HEK293 (cell line): ENCODE results near the gene ABLIM3.

ENCODE experiments used
- KLF10 ChIP-seq: fragments of 450-650 bp; IDR thresholded peaks from 2 replicates; pipeline ENCODE4 v1.5.1; 2018; ENCODE audit warnings: missing biosample characterization, mild to moderate bottlenecking, missing genetic modification characterization
- KLF16 ChIP-seq: fragments of 450-650 bp; formaldehyde crosslinking; IDR thresholded peaks from 2 replicates; pipeline ENCODE4 v1.5.1; 2017; ENCODE audit warnings: missing biosample characterization, missing genetic modification characterization
- TRIM28 ChIP-seq: IDR thresholded peaks from 2 replicates; pipeline ENCODE4 v1.6.1; 2011; ENCODE audit warnings: low read length, control low read depth, borderline replicate concordance
- ZBTB17 ChIP-seq: fragments of 450-650 bp; formaldehyde crosslinking; IDR thresholded peaks from 2 replicates; pipeline ENCODE4 v1.5.1; 2016; ENCODE audit warnings: missing biosample characterization, missing genetic modification characterization
- ZBTB8A ChIP-seq: fragments of 450-650 bp; formaldehyde crosslinking; IDR thresholded peaks from 2 replicates; pipeline ENCODE4 v1.5.1; 2016; ENCODE audit warnings: missing biosample characterization, missing genetic modification characterization
- ZEB2 ChIP-seq: fragments of 450-650 bp; formaldehyde crosslinking; IDR thresholded peaks from 2 replicates; pipeline ENCODE4 v1.5.1; 2016; ENCODE audit warnings: missing biosample characterization, missing genetic modification characterization
- ZNF146 ChIP-seq: fragments of 450-650 bp; formaldehyde crosslinking; IDR thresholded peaks from 2 replicates; pipeline ENCODE4 v1.5.1; 2016; ENCODE audit warnings: missing biosample characterization, missing genetic modification characterization
- ZNF24 ChIP-seq: fragments of 450-650 bp; formaldehyde crosslinking; IDR thresholded peaks from 2 replicates; pipeline ENCODE4 v1.5.1; 2016; ENCODE audit warnings: missing biosample characterization, missing genetic modification characterization
- TF ChIP-seq, protein P1 (sequence below): fragments of 450-650 bp; formaldehyde crosslinking; IDR thresholded peaks from 2 replicates; pipeline ENCODE4 v1.5.1; 2016; ENCODE audit warnings: missing biosample characterization, missing genetic modification characterization
- TF ChIP-seq, protein P2 (sequence below): fragments of 450-650 bp; formaldehyde crosslinking; IDR thresholded peaks from 2 replicates; pipeline ENCODE4 v1.5.1; 2016; ENCODE audit warnings: missing biosample characterization, missing genetic modification characterization, low read depth
- TF ChIP-seq, protein P3 (sequence below): fragments of 450-650 bp; formaldehyde crosslinking; IDR thresholded peaks from 2 replicates; pipeline ENCODE4 v1.5.1; 2017; ENCODE audit warnings: missing biosample characterization, missing genetic modification characterization
- TF ChIP-seq, protein P4 (sequence below): fragments of 450-650 bp; formaldehyde crosslinking; IDR thresholded peaks from 2 replicates; pipeline ENCODE4 v1.5.1; 2017; ENCODE audit warnings: missing biosample characterization, missing genetic modification characterization
- TF ChIP-seq, protein P5 (sequence below): fragments of 450-650 bp; formaldehyde crosslinking; IDR thresholded peaks from 2 replicates; pipeline ENCODE4 v1.5.1; 2016; ENCODE audit warnings: missing biosample characterization, missing genetic modification characterization

DNA sequence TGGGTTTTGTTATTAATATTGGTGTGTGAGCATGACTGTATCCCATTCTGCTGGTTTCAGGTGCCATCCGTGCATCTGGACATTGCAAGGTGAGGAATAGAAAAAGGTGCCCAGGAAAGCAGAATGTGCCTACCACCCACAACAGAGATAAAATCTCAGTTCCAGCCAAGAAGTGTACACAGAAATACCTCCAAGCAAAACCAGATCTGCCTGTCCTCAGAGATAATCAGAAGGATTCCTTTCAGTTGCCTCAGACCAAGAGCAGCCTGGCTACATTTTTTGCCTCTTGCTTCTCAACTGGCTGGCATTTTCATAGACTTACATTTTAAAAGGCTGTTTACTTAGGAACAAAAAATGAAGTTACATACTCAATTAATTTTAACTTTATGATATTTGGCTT, 12.1 kb upstream of the ABLIM3 start:
- TF ChIP-seq, protein P1, sequence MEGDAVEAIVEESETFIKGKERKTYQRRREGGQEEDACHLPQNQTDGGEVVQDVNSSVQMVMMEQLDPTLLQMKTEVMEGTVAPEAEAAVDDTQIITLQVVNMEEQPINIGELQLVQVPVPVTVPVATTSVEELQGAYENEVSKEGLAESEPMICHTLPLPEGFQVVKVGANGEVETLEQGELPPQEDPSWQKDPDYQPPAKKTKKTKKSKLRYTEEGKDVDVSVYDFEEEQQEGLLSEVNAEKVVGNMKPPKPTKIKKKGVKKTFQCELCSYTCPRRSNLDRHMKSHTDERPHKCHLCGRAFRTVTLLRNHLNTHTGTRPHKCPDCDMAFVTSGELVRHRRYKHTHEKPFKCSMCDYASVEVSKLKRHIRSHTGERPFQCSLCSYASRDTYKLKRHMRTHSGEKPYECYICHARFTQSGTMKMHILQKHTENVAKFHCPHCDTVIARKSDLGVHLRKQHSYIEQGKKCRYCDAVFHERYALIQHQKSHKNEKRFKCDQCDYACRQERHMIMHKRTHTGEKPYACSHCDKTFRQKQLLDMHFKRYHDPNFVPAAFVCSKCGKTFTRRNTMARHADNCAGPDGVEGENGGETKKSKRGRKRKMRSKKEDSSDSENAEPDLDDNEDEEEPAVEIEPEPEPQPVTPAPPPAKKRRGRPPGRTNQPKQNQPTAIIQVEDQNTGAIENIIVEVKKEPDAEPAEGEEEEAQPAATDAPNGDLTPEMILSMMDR (tag by site-specific recombination) = no peak
- no peak for TF ChIP-seq ZBTB17 (tag by site-specific recombination)
- TF ChIP-seq ZEB2 (tag by site-specific recombination) = no peak
- no peak for TF ChIP-seq ZBTB8A (tag by site-specific recombination)
- no peak for TF ChIP-seq KLF16 (tag by site-specific recombination)
- TF ChIP-seq KLF10 (tag by site-specific recombination) = no peak
- TF ChIP-seq, protein P2, sequence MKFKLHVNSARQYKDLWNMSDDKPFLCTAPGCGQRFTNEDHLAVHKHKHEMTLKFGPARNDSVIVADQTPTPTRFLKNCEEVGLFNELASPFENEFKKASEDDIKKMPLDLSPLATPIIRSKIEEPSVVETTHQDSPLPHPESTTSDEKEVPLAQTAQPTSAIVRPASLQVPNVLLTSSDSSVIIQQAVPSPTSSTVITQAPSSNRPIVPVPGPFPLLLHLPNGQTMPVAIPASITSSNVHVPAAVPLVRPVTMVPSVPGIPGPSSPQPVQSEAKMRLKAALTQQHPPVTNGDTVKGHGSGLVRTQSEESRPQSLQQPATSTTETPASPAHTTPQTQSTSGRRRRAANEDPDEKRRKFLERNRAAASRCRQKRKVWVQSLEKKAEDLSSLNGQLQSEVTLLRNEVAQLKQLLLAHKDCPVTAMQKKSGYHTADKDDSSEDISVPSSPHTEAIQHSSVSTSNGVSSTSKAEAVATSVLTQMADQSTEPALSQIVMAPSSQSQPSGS (tag by site-specific recombination) = no peak
- TF ChIP-seq, protein P3, sequence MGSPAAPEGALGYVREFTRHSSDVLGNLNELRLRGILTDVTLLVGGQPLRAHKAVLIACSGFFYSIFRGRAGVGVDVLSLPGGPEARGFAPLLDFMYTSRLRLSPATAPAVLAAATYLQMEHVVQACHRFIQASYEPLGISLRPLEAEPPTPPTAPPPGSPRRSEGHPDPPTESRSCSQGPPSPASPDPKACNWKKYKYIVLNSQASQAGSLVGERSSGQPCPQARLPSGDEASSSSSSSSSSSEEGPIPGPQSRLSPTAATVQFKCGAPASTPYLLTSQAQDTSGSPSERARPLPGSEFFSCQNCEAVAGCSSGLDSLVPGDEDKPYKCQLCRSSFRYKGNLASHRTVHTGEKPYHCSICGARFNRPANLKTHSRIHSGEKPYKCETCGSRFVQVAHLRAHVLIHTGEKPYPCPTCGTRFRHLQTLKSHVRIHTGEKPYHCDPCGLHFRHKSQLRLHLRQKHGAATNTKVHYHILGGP (tag by site-specific recombination) = no peak
- TF ChIP-seq, protein P4, sequence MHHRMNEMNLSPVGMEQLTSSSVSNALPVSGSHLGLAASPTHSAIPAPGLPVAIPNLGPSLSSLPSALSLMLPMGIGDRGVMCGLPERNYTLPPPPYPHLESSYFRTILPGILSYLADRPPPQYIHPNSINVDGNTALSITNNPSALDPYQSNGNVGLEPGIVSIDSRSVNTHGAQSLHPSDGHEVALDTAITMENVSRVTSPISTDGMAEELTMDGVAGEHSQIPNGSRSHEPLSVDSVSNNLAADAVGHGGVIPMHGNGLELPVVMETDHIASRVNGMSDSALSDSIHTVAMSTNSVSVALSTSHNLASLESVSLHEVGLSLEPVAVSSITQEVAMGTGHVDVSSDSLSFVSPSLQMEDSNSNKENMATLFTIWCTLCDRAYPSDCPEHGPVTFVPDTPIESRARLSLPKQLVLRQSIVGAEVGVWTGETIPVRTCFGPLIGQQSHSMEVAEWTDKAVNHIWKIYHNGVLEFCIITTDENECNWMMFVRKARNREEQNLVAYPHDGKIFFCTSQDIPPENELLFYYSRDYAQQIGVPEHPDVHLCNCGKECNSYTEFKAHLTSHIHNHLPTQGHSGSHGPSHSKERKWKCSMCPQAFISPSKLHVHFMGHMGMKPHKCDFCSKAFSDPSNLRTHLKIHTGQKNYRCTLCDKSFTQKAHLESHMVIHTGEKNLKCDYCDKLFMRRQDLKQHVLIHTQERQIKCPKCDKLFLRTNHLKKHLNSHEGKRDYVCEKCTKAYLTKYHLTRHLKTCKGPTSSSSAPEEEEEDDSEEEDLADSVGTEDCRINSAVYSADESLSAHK (tag by site-specific recombination) = no peak
- no peak for TF ChIP-seq ZNF24
- TF ChIP-seq ZNF146 (tag by site-specific recombination) = no peak
- TF ChIP-seq, protein P5, sequence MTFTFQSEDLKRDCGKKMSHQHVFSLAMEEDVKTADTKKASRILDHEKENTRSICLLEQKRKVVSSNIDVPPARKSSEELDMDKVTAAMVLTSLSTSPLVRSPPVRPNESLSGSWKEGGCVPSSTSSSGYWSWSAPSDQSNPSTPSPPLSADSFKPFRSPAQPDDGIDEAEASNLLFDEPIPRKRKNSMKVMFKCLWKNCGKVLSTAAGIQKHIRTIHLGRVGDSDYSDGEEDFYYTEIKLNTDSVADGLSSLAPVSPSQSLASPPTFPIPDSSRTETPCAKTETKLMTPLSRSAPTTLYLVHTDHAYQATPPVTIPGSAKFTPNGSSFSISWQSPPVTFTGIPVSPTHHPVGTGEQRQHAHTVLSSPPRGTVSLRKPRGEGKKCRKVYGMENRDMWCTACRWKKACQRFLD = no peak
- TF ChIP-seq TRIM28 = no peak
